ENCODE results near the gene SPOCK1.

SPOCK1 gene

DNA sequence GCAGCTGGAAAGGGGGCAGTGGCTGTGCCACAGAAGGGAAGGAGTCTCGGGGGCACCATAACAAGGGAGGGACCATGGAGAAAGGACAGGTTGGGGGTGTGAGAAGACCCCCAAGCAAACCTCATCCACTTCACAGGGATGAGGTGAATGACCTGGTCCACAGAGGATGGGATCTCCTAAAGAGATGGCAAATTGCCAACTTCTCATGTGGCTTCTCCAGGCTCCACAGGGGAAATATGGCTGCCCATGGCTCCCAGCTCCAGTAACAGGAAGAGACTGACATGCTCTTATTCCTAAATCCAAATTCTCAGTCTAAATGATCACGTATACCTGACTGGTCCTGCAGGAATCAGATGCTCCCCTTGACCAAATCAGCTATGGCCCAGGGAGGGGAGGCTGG lies 340.4 kb downstream of the SPOCK1 start:
- DNase-seq (ENCODE audit: low read depth, low spot score): no peak

DNA sequence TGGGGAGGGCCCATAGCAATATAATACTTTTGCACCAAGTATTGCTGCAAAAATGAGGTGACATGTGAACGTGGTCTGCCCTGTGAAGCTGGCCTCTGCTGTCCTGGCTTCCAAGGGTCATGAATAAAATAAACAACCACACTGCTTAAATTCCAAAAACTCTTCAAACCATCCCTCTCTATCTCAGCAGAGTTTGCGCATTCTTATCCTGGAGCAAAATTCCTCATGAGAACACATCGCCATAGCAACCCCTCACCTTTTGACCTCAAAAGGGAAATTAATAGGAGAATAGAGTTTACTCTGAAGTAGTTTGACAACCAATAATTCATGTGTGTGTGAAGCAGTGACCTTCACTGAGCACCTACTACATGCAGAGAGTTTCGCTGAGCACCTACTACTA lies 342.9 kb downstream of the SPOCK1 start:
- no peak for DNase-seq (ENCODE audit: low read depth, low spot score)

DNA sequence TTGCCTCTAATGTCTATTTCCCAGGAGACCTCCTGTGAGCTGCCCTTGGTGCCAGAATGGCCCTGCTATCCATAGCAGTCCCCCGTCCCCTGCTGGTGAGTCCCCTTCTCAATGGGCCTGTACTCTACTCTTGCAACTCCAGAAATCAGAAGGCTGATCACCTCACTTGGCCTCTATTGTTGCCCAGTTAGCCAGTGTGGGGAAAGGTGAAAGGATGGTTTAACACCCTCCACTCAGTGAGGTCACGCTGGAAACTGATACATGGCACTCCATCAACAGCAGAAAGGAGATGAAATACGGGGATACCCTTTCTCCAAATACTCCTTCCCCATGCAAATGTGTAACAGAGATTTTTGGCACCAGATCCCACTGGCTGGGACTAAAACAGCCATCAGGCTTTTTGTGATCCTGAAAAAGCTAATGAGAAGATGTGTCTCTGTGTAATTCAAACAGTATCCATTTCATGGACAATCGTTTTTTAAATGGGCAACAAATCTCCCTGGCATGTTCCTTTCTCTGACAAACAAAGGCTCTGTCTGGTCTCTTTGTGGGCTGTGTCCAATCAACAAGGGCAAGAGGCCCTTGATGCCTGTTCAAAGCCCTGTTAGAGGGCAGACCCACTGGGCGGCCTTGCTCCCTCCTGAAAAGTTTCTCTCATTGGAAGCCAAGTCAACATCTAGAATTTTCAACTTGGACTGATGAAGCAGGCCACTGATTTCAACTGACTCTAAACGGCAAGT lies 343.7 kb downstream of the SPOCK1 start:
- no peak for DNase-seq (ENCODE audit: low read depth, low spot score)

DNA sequence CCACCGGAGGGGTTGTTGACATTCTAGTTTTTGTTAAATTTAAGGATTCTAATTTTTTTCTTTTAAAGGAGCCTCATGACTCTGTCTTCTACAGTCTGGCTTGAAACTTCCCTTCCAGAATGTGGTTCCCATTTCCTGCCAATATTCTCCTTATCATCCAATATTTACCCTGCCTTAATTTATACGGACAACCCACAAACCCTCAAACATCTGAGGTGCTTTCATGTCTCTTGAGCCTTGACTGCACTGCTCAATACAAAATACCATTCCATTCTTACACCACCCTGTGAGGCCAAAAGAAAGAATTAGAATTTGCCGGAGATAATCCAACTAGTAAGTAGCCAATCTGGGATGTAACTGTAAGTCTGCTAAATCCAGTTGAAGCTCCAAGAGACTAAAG lies 346.5 kb downstream of the SPOCK1 start:
- no peak for DNase-seq (ENCODE audit: low read depth, low spot score)

DNA sequence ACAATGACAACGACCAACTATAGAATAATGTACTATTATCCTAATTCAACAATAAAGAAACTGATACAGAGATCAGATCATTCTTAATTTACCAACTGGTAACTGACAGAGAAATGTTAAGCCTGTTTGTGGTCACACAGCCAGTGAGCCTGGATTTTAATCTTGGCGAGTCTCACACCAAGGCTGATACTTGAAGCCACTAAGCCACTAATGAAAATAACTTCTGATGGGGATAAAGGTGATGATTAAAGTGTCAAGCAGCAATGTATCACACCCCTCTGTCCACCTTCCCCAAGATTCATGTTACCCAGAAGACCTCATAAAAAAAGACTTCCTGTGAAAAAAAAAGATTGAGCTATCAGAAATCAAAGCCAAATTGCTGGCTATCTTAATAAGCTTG lies 350.5 kb downstream of the SPOCK1 start:
- no peak for DNase-seq (ENCODE audit: low read depth, low spot score)

DNA sequence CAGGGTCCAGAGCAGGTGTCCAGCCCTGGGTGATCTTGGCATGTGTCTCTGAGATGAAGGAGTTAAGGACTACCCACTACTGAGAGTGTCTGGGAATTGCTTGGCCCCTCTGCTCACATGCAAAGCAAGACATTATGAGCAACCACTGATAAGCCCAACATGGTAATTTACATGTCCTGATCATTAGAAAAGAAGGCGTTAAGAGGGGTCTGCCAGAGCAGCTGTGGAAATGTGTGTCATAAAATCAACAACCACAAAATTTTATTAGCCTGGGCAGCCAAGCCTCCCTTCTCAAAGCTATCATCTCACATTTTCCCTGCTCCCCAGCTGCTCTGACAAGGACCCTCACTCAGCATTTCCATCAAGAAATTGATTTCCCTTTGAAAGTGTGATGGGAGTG lies 351.0 kb downstream of the SPOCK1 start:
- DNase-seq (ENCODE audit: low read depth, low spot score): no peak

DNA sequence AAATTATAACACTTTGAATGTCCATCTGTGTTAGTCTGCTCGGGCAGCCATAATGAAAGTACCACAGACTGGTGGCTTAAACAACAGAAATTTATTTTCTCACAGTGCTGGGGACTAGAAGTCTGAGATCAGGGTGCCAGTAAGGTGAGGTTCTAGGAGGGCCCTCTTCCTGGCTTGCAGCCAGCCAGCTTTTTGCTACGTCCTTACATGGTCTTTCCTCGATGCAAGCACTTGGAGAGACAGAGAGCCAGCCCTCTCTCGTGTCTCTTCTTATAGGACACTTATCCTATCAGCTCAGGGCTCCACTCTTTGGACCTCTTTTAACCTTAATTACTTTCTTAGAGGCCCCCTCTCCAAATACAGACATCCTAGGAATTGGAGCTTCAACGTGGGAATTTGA lies 351.8 kb downstream of the SPOCK1 start:
- no peak for DNase-seq (ENCODE audit: low read depth, low spot score)

DNA sequence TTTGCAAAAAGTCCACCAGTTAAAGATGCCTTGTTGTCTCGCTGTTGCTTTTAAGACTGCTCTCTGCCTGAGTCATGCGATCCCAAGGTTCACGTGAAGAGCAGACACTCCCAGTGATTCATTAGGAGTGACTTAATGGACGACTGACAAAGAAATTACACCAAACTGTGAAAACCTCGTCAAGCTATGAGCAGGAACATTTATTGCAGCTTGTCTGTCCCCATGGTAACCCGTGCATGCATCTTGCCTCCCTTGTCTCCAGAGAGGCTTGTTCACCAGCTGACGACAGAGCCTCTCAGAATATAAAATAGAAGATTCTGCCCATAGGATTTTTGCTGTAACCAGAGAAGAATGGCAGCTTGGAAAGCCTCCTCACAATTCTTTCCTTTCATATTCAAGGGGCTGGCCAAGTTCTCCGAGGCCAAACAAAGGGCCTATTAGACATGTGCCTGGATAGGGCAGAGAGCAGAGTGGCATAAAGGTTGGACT lies 352.7 kb downstream of the SPOCK1 start:
- no peak for DNase-seq (ENCODE audit: low read depth, low spot score)

DNA sequence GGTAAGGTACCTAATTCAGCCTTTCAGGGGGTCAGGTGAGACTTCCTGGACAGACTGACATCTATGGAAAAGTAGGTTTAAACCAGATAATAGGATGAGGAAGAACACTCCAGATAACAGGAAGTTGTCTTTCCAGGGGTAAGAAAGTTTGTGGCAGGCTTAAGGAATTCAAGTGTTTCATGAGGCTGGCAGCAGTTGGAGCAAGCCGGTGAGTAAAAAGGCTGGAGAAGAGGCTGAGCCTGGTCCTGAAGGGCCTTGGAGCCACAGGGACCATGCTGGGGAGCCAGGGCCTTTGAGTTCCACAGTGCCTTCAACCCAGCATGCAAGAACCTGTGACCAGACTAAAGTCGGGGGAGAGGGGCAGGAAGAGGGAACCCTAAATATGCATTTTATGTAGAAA lies 353.4 kb downstream of the SPOCK1 start:
- DNase-seq (ENCODE audit: low read depth, low spot score): no peak

DNA sequence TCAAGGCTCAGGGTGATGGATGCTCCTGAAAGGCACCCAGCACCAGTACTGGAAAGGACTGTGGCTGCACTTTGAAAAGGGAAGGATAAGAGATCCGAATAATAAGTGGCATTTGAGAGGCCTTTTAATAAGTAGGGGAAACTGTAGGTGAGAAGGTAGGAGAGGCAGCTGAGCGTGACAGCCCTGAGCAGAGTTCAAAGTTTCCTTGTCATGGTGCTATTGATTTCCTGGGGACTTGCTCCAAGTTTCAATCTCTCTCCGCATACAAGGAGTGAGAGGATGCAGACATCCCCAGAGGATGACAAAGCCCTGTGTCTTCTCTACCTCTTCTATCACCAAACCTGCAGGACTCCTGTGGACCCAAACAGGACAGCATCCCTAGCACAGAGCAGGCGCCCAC lies 354.5 kb downstream of the SPOCK1 start:
- DNase-seq (ENCODE audit: low read depth, low spot score): no peak

DNA sequence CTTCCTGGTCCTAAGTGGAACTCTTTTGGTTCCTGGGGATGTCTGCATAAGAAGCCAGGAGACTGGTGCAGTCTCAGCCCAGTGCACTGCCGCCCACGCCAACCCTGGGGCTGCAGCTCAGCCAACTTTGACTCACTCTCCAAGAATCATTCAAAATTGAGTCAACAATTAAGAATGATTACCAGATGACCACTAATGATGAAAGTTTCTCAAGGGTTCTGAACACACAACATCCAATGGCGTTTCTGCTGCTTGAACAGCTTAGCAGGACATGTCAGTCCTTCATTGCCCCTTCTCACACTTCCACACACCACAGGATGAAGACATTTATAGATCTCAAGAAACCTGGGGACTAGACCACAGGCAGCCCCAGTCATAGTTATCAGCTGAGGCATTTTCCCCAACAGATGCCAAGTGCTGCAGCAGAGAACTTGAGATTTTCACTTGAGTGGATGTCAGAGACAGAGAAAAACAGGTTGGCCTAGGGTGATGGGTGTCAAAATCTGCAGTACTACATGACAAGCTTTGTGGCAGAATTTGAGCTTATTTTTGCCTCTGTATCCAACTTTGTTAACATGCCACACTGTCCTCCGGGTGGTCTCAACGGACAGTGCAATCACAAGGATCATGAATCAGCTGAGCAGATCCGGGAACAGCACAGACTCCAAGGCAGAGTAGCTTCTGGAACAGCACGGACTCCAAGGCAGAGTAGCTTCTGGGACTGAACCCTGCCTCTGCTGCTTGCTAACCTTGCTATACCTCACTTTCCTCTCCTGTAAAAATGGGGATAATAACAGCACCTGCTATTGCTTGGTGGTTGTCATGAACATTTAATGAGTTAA lies 356.1 kb downstream of the SPOCK1 start:
- no peak for DNase-seq (ENCODE audit: low read depth, low spot score)

DNA sequence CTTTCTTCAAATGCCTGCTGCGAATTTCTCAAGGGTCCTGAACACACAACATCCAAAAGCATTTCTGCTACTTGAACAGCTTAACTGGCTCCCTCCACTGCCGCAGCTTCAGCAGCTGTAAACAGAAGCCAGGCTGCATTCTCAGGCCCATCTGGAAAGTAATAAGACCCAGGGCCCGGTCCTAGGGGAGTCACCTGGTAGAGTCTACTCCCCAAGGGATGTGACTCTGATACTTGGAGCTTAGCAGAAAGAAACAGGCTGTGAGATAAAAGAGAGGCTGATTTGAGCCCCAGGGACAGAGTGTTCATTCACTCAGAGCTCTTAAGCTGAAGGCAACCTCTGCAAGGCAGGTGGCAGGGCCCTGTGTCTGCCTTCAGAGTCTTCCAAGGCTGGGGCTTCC lies 356.8 kb downstream of the SPOCK1 start:
- no peak for DNase-seq (ENCODE audit: low read depth, low spot score)

DNA sequence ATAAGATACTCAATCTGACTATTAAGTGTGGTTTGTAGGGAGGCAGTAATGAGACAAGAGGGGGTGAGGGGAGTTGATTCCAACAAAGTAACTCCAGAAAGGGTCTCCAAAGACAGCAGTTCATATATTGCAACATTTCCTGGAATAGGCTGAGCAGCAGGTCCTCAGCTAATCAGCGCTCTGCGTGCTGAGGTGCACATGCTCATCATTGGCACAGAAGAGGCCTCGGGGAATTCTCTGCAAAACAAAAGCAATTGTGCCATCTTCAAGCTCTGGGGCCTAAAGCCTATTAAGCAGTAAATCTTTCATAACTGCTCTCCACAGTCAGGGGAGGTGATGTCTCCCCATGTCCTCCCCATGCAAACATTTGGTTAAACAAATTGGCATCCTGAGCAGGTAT lies 357.3 kb downstream of the SPOCK1 start:
- no peak for DNase-seq (ENCODE audit: low read depth, low spot score)

DNA sequence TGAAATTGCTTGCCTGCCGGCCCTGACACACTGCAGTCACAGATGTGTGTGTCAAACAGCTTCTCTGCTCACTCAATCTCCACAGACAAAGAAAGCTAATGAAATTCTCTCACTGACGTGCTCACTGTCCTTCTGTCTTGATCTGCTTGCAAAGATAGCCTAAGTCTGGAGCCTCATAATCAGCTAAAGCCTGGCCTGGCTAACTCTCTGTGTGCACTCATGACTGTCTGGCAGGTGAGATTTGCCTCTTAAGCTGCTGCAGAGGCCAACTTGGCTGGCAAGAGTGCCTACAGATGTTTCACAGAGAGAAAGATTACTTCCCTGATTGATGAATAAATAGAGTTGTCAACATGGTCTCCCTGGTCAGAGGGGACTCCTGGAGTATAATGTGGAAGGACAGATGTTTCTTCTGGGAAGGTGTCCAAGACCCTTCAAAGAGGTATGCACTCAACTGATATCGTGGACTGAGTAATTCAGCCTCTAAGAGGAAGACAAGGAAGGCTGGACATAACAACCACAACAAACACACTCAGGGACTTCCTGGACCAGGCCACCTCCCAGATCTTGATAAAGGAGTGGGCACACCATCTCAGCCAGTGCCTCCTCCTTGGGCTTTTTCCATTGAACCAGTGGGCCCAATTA lies 362.0 kb downstream of the SPOCK1 start:
- DNase-seq (ENCODE audit: low read depth, low spot score): no peak

DNA sequence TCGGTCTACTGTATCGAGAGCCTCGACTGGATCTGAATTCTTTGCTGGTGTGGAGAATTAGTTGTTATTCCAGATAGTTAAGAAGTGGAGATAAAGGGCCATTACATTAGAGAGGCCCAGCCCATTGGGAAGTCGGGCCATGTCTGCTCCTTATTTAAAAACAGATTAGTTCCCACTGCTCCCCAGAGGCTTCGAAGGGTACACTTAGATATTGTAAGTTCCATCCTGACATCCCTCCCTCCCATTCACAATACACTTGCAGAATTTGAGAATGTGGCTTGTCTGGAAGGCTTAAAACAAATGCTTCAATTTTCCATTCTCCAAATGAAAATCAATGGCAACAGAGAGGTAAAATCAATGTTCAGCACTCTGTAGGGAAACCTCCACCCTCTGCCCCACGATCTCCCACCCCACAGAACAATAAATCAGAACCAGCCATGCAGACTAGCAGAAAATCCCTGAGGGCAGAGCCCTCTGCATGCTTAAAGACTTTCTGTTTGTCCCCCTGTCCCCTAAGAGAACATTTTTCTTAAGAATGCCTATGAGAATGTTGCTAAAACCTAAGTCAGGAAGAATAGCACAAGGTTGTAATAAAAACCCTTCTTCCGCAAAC lies 364.1 kb downstream of the SPOCK1 start:
- no peak for DNase-seq (ENCODE audit: low read depth, low spot score)

DNA sequence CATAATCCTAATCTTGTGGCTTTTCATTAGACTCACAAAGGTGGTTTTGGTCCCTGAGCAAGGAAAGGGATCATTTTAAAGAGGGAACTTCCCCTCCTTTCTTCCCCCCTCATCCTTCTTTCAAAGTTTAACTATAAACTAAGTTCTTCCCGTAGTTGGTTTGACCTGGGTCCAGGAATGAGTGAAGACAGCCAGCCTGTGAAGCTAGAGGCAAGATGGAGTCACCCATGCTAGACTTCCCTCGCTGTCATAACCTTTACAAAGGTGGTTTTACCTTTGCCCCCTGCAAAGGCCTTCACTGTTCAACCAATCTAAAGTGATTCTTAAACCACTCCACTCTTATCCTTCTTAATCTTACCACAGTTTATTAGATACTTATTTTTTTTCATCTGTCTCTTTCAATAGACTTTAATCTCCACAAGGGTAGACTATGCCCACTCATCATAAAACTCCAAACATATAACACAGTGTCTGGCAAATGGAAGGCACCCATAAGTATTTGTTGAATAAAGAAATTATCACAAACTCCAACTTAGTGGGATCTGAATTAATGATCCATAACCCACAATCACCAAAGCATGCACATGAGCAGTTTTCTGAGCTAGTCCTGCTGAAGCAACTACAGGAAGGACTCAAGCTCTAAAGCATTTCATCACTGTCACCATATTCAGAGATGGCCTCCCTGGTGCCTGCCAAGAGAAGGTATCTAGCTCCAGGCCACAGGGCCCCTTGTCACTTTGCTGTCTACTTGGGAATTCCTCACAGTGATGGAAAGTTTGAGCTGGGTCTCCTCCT lies 369.0 kb downstream of the SPOCK1 start:
- no peak for DNase-seq (ENCODE audit: low read depth, low spot score)

DNA sequence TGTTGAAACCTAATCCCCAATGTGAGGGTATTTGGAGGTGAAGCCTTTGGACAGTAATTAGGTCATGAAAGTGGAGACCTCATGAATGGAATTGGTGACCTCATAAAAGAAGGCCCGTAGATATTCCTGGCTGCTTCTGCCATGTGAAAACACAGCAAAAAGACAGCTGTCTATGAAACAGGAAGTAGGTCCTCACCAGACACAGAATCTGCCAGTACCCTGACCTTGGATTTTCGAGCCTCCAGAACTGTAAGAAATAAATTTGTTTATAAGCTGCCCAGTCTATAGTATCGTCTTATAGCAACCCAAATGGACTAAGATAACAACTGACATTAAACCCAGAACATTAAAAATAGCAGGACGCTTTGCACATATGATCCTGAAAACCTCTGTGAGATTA lies 371.1 kb downstream of the SPOCK1 start:
- no peak for DNase-seq (ENCODE audit: low read depth, low spot score)

DNA sequence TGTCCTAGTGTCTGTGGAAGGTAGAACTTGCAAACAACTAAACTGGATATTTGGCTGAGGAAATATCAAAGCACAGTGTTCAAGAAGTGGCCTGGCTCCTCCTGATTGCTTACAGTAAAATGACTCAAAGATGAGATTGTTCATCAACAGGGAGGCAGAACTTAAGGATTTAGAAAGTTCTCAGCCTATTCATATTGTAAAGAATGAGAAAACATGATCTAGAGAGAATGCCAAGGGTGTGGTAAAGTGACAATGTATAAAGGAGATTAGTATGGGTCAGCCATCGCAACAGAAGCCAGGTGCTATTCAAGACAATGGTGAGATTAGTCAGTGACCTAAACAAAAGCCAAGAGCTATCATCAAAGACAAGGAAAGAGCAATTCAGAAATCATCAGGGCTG lies 372.3 kb downstream of the SPOCK1 start:
- DNase-seq (ENCODE audit: low read depth, low spot score): no peak

DNA sequence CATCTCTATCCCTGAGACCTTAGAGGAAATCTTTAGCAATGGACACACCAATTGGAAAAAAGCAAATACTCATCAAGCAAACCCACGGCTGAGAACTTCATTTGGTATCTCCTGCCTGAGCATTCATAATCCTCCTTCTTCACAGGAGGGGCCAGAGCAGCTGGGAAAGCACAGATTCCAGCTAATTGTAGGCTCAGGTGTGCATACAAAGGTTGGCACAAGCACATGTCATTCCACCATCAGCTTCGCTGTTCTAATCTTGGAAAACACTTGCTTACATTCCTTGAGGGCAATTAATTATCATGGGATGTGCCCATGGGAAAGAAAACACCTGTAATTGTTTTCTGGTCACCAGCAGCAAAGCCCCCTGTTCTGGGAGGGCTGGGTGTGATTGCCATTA lies 376.6 kb downstream of the SPOCK1 start:
- no peak for DNase-seq (ENCODE audit: low read depth, low spot score)

DNA sequence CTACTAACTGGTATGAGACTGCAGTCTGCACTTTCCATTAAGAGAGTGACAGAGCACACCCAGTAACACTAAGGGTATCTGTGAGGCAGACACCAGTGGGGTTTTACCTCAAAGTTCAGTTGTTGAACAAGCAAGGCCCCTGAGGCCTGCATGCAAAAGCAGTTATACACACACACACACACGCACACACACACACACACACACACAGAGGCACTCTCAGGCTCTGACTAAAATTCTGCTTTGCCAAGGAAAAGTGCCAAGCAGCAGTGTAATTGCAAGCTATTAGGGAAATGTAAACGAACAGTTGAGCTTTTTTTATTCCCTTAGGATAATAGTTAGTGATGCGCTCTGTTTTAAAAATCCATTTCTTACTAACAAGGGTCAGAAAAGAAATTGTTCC lies 377.1 kb downstream of the SPOCK1 start:
- DNase-seq (ENCODE audit: low read depth, low spot score): no peak

DNA sequence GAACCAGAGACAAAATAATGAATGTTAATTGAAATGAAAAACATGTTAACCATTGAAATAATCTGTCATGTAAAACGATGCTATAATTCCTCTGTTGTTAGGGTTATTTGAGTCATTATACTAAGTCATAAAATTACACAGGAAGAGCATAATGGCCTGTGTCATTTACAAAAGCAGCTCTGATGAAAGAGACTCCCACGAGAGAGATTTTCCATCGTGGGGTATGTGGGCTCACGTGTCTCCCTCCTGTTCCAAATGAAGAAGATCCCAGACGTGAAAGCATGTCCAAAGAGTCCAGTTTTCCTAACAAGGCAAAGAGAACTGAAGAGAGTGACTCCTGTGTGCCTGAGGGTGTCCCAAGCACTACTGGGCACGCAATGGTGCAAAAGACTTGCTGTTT lies 379.8 kb downstream of the SPOCK1 start:
- no peak for DNase-seq (ENCODE audit: low read depth, low spot score)
